ENCODE measurements around the gene UGT1A6. TPM values are rescaled to one million over a fixed set of nuclear protein-coding genes. Genes with fewer than 3 reads are reported as not detected.

Gene UGT1A6
- total and polyA plus RNA-seq, 2 of the 13 experiments (the other 11 are each of a cell fraction or from before 2014, with no cell fraction given), result 0.25 TPM; not detected in 1

GRCh38 chr2:233745073-233745755, 52.5 kb downstream of the UGT1A6 start (continued):
- peak; percentile 98 for TF ChIP-seq HDAC2 (CRISPR knock-in tag; IDR thresholded peaks at IDR 0.05)
- TF ChIP-seq ZNF530 (CRISPR knock-in tag; IDR thresholded peaks at IDR 0.05; ENCODE audit: low read depth), result no peak
- TF ChIP-seq TCF7L2 (IDR thresholded peaks at IDR 0.05; ENCODE audit: low read depth, low read length), result peak; percentile 87
- TF ChIP-seq RERE (CRISPR knock-in tag; IDR thresholded peaks at IDR 0.05; ENCODE audit: low read depth), result peak; percentile 100
- TF ChIP-seq GATA4 (IDR thresholded peaks at IDR 0.05; ENCODE audit: borderline replicate concordance, low read depth), result peak; percentile 95
- TF ChIP-seq ZNF564 (CRISPR knock-in tag; IDR thresholded peaks at IDR 0.05), result peak; percentile 47; the same call in 1 of the 2 replicates
- TF ChIP-seq MIXL1 (CRISPR knock-in tag; IDR thresholded peaks at IDR 0.05), result peak; percentile 92
- TF ChIP-seq ZNF18 (CRISPR knock-in tag; IDR thresholded peaks at IDR 0.05; ENCODE audit: insufficient replicate concordance), result peak; percentile 90
- TF ChIP-seq CREBL2 (CRISPR knock-in tag; IDR thresholded peaks at IDR 0.05; ENCODE audit: borderline replicate concordance), result no peak
- 0 out of 2 replicates have a peak, but pooled peaks have one; percentile 53 for TF ChIP-seq RFXANK (CRISPR knock-in tag; IDR thresholded peaks at IDR 0.05)
- TF ChIP-seq MEIS1 (CRISPR knock-in tag; IDR thresholded peaks at IDR 0.05; ENCODE audit: borderline replicate concordance), result peak; percentile 85; the same call in 1 of the 2 replicates
- TF ChIP-seq DMAP1 (CRISPR knock-in tag; IDR thresholded peaks at IDR 0.05), result 0 out of 2 replicates have a peak, but pooled peaks have one; percentile 49
- no peak for TF ChIP-seq ZNF432 (CRISPR knock-in tag; IDR thresholded peaks at IDR 0.05; ENCODE audit: borderline replicate concordance)
- peak; percentile 93 for TF ChIP-seq NCOA2 (CRISPR knock-in tag; IDR thresholded peaks at IDR 0.05)
- TF ChIP-seq NCOR1 (IDR thresholded peaks at IDR 0.05; ENCODE audit: borderline replicate concordance, low read length), result peak; percentile 99
- peak; percentile 86 for TF ChIP-seq REPIN1 (CRISPR knock-in tag; IDR thresholded peaks at IDR 0.05; ENCODE audit: borderline replicate concordance, low read depth)
- peak; percentile 71; the same call in 1 of the 2 replicates for TF ChIP-seq PATZ1 (CRISPR knock-in tag; IDR thresholded peaks at IDR 0.05)
- TF ChIP-seq RNF219 (CRISPR knock-in tag; IDR thresholded peaks at IDR 0.05), result 0 out of 2 replicates have a peak, but pooled peaks have one; percentile 50

Data from HepG2 (cell line).